HepG2 (cell line): ENCODE results near the gene NFATC3. TPM values are rescaled to one million over a fixed set of nuclear protein-coding genes. Genes with fewer than 3 reads are reported as not detected.

Experiments
- FOXP1 ChIP-seq, 2 experiments: fragments of 450-650 bp in 1 of 2; IDR thresholded peaks; 2 replicates each; pipeline ENCODE4 v1.6.1; 2017 to 2018; ENCODE audit warnings: antibody characterized with exemption in 1 of 2
- PBX2 ChIP-seq: IDR thresholded peaks from 2 replicates; pipeline ENCODE4 v1.6.1; 2016; ENCODE audit warnings: control low read depth
- POLR2G ChIP-seq: fragments of 200-400 bp; formaldehyde crosslinking; IDR thresholded peaks from 2 replicates; pipeline ENCODE4 v1.6.1; 2018; ENCODE audit warnings: mild to moderate bottlenecking, low read depth, low read length, moderate library complexity
- TEAD3 ChIP-seq: optimal IDR thresholded peaks from 2 replicates; pipeline ENCODE3; 2016; ENCODE audit warnings: borderline replicate concordance
- THAP9 ChIP-seq: sonication (generic); formaldehyde crosslinking; IDR thresholded peaks from 2 replicates; pipeline ENCODE4; 2020; ENCODE audit warnings: missing genetic modification reagents, mild to moderate bottlenecking, borderline replicate concordance
- ZBTB3 ChIP-seq: sonication (generic); formaldehyde crosslinking; IDR thresholded peaks from 2 replicates; pipeline ENCODE4 v1.4.0; 2020; ENCODE audit warnings: low read depth, mild to moderate bottlenecking, moderate library complexity, missing genetic modification reagents, borderline replicate concordance
- ZNF331 ChIP-seq: sonication (generic); formaldehyde crosslinking; IDR thresholded peaks from 2 replicates; pipeline ENCODE4 v1.4.0; 2020; ENCODE audit warnings: missing genetic modification reagents
- ZNF816 ChIP-seq: sonication (generic); formaldehyde crosslinking; IDR thresholded peaks from 2 replicates; pipeline ENCODE4 v1.8.0; 2022; ENCODE audit warnings: missing genetic modification reagents, mild to moderate bottlenecking, borderline replicate concordance
- ZNF878 ChIP-seq: sonication (generic); formaldehyde crosslinking; IDR thresholded peaks from 2 replicates; pipeline ENCODE4 v1.8.1; 2023; ENCODE audit warnings: mild to moderate bottlenecking, missing genetic modification reagents, moderate library complexity
- polyA plus RNA-seq, 8 experiments: library from polyadenylated mRNA; depleted of rRNA in 3 of 8; stranded (reverse) in 7 of 8; unstranded in 1 of 8; fragments of >200 nt; fragmentation: Illumina TruSeq in 4 of 8; extraction: Trizol in 4 of 8; gene quantifications; 2 replicates each; pipeline versions ENCODE4 v1.2.1 to v1.2.3, GENCODE V29; 2011 to 2016; ENCODE audit warnings: low read depth in 4 of 8, missing spikeins in 1 of 8, mixed read lengths in 1 of 8; ENCODE audit not compliant: insufficient read depth in 1 of 8
- total RNA-seq, 5 experiments: library from RNA; depleted of rRNA; stranded (reverse); fragments of >200 nt; fragmentation: Illumina TruSeq; extraction: Trizol; gene quantifications; 2 replicates each; pipeline ENCODE4 v1.2.3, GENCODE V29; 2016; ENCODE audit warnings: low read depth in 1 of 5
- TF ChIP-seq, protein P1 (sequence below): sonication (generic); formaldehyde crosslinking; IDR thresholded peaks from 2 replicates; pipeline ENCODE4 v1.5.0; 2020; ENCODE audit warnings: mild to moderate bottlenecking, missing genetic modification reagents, borderline replicate concordance
- TF ChIP-seq, protein P2 (sequence below): sonication (generic); formaldehyde crosslinking; IDR thresholded peaks from 2 replicates; pipeline ENCODE4 v1.4.0; 2020; ENCODE audit warnings: missing genetic modification reagents
- TF ChIP-seq, protein P3 (sequence below): sonication (generic); formaldehyde crosslinking; conservative IDR thresholded peaks from 2 replicates; pipeline ENCODE4 v1.4.0; 2020; ENCODE audit warnings: mild to moderate bottlenecking, missing genetic modification reagents, moderate library complexity

The NFATC3 gene
- total and polyA plus RNA-seq, 2 of the 13 experiments (the other 11 are each of a cell fraction or from before 2014, with no cell fraction given): 52.6 to 62.7 TPM

DNA sequence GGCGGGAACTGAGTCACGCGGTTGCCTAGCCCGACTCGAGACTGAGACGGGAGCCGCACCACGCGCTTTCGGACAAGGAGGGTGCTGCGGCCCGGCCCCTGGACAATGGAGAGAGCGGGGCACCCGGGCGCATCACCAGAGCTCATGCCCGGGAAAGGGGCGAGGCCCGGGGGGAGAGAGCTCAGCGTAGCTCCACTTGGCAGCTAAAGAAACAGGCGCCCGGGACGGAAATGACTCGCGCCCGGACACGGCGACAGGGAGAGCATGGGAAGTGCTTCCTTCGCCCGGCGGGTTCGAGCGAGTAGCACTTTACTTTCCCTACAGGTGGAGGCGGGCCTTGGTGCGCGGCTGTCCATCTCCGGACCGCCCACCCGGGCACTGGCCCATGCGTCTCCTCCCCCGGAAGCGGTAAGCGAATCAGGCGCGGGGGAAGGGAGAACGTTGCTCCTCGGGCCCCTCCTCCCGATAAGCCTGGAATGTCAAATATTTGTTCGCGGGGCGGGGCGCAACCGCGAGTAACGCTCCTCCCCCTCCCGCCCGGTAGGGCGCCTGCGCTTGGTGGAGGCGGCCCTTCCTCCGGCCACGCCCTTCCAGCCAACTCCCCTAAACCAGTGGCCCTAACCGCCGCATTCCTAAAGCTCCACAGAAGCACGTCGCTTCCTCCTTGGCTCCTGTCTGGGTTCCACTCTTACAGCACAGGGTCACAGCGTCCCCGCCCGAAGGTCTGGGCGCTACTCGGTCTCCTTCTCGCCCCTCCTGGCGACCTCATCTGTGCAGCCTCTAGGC lies 152.3 kb downstream of the NFATC3 start (continued):
- TF ChIP-seq, protein P1, sequence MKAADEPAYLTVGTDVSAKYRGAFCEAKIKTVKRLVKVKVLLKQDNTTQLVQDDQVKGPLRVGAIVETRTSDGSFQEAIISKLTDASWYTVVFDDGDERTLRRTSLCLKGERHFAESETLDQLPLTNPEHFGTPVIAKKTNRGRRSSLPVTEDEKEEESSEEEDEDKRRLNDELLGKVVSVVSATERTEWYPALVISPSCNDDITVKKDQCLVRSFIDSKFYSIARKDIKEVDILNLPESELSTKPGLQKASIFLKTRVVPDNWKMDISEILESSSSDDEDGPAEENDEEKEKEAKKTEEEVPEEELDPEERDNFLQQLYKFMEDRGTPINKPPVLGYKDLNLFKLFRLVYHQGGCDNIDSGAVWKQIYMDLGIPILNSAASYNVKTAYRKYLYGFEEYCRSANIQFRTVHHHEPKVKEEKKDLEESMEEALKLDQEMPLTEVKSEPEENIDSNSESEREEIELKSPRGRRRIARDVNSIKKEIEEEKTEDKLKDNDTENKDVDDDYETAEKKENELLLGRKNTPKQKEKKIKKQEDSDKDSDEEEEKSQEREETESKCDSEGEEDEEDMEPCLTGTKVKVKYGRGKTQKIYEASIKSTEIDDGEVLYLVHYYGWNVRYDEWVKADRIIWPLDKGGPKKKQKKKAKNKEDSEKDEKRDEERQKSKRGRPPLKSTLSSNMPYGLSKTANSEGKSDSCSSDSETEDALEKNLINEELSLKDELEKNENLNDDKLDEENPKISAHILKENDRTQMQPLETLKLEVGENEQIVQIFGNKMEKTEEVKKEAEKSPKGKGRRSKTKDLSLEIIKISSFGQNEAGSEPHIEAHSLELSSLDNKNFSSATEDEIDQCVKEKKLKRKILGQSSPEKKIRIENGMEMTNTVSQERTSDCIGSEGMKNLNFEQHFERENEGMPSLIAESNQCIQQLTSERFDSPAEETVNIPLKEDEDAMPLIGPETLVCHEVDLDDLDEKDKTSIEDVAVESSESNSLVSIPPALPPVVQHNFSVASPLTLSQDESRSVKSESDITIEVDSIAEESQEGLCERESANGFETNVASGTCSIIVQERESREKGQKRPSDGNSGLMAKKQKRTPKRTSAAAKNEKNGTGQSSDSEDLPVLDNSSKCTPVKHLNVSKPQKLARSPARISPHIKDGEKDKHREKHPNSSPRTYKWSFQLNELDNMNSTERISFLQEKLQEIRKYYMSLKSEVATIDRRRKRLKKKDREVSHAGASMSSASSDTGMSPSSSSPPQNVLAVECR: peak; percentile 91
- TF ChIP-seq TEAD3 (CRISPR knock-in tag) (peak; percentile 100), ZNF878 (CRISPR knock-in tag) (peak; percentile 83), ZNF816 (CRISPR knock-in tag) (peak; percentile 84; the same call in 1 of the 2 replicates), POLR2G (peak; percentile 88), THAP9 (CRISPR knock-in tag) (peak; percentile 68; the same call in 1 of the 2 replicates), FOXP1 (IDR thresholded peaks at IDR 0.05) (no peak), FOXP1 (CRISPR knock-in tag; IDR thresholded peaks at IDR 0.05) (peak; percentile 68), ZBTB3 (CRISPR knock-in tag) (0 out of 2 replicates have a peak, but pooled peaks have one; percentile 24), ZNF331 (CRISPR knock-in tag) (peak; percentile 65; the same call in 1 of the 2 replicates), PBX2 (CRISPR knock-in tag) (peak; percentile 83)
- TF ChIP-seq, protein P2, sequence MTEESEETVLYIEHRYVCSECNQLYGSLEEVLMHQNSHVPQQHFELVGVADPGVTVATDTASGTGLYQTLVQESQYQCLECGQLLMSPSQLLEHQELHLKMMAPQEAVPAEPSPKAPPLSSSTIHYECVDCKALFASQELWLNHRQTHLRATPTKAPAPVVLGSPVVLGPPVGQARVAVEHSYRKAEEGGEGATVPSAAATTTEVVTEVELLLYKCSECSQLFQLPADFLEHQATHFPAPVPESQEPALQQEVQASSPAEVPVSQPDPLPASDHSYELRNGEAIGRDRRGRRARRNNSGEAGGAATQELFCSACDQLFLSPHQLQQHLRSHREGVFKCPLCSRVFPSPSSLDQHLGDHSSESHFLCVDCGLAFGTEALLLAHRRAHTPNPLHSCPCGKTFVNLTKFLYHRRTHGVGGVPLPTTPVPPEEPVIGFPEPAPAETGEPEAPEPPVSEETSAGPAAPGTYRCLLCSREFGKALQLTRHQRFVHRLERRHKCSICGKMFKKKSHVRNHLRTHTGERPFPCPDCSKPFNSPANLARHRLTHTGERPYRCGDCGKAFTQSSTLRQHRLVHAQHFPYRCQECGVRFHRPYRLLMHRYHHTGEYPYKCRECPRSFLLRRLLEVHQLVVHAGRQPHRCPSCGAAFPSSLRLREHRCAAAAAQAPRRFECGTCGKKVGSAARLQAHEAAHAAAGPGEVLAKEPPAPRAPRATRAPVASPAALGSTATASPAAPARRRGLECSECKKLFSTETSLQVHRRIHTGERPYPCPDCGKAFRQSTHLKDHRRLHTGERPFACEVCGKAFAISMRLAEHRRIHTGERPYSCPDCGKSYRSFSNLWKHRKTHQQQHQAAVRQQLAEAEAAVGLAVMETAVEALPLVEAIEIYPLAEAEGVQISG (CRISPR knock-in tag): peak; percentile 75
- TF ChIP-seq, protein P3, sequence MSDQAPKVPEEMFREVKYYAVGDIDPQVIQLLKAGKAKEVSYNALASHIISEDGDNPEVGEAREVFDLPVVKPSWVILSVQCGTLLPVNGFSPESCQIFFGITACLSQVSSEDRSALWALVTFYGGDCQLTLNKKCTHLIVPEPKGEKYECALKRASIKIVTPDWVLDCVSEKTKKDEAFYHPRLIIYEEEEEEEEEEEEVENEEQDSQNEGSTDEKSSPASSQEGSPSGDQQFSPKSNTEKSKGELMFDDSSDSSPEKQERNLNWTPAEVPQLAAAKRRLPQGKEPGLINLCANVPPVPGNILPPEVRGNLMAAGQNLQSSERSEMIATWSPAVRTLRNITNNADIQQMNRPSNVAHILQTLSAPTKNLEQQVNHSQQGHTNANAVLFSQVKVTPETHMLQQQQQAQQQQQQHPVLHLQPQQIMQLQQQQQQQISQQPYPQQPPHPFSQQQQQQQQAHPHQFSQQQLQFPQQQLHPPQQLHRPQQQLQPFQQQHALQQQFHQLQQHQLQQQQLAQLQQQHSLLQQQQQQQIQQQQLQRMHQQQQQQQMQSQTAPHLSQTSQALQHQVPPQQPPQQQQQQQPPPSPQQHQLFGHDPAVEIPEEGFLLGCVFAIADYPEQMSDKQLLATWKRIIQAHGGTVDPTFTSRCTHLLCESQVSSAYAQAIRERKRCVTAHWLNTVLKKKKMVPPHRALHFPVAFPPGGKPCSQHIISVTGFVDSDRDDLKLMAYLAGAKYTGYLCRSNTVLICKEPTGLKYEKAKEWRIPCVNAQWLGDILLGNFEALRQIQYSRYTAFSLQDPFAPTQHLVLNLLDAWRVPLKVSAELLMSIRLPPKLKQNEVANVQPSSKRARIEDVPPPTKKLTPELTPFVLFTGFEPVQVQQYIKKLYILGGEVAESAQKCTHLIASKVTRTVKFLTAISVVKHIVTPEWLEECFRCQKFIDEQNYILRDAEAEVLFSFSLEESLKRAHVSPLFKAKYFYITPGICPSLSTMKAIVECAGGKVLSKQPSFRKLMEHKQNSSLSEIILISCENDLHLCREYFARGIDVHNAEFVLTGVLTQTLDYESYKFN (CRISPR knock-in tag): peak; percentile 96
